ENCODE results near the gene SARM1. TPM values are rescaled to one million over a fixed set of nuclear protein-coding genes. Genes with fewer than 3 reads are reported as not detected.

Gene SARM1
- total RNA-seq, 6 donors from 2014 or later, result 10.3 to 33.5 (median 13.9) TPM

GRCh38 chr17:28385406-28385805 lies 13.9 kb downstream of the SARM1 start:
- peaks cover 15 to 39% (median 31%) of the 10 kb centered on the region in 4 donors for H3K4me1 ChIP-seq
- no peaks in the 10 kb centered on the region for H3K9me3 ChIP-seq
- H3K27ac ChIP-seq, result peak overlapping the region in 2 of 4 donors; percentile 73 to 75
- TF ChIP-seq CTCF (IDR thresholded peaks at IDR 0.05), result no peak
- TF ChIP-seq EP300 (IDR thresholded peaks at IDR 0.05), result no peak
- peaks cover 7 to 27% (median 16%) of the 10 kb centered on the region in 4 donors for H3K36me3 ChIP-seq
- ATAC-seq (ENCODE audit: low FRiP score in 2 of 2) (no peak), DNase-seq (no peak)
- H3K27me3 ChIP-seq, result no peaks in the 10 kb centered on the region
- 63 to 77% methylated on average over 8 of the region's 8 CpGs for WGBS, 2 donors
- peak overlapping the region in 3 of 4 donors; percentile 57 to 71 (median 64) for H3K4me3 ChIP-seq

- Histone ChIP-seq H3K27ac (no peak overlapping the region), H3K9me3 (no peaks in the 10 kb centered on the region), H3K4me3 (no peak overlapping the region), H3K4me1 (peaks cover 5 to 30% (median 22%) of the 10 kb centered on the region in 4 donors), H3K27me3 (no peaks in the 10 kb centered on the region), H3K36me3 (peaks cover 7 to 37% (median 20%) of the 10 kb centered on the region in 4 donors)
- DNase-seq (no peak), ATAC-seq (ENCODE audit: low FRiP score in 2 of 2) (no peak)
- no peak for TF ChIP-seq EP300 (IDR thresholded peaks at IDR 0.05)
- no peak for TF ChIP-seq CTCF (IDR thresholded peaks at IDR 0.05)
- TF ChIP-seq POLR2AphosphoS5 (IDR thresholded peaks at IDR 0.05), result no peak
- TF ChIP-seq POLR2A (IDR thresholded peaks at IDR 0.05), result no peak
These were observed 14.9 kb downstream of the SARM1 start for GRCh38 chr17:28386391-28386790.

GRCh38 chr17:28388106-28388505 lies 16.6 kb downstream of the SARM1 start:
- H3K4me1 ChIP-seq, result peaks cover 3 to 23% (median 18%) of the 10 kb centered on the region in 4 donors
- ATAC-seq (ENCODE audit: low FRiP score in 2 of 2) (no peak), DNase-seq (peak in 1 of 2 donors; percentile 58)
- no peaks in the 10 kb centered on the region for H3K9me3 ChIP-seq
- peaks cover 7 to 47% (median 29%) of the 10 kb centered on the region in 4 donors for H3K36me3 ChIP-seq
- no peak overlapping the region for H3K4me3 ChIP-seq
- WGBS, 2 donors, result 96 to 98% methylated on average over 8 to 11 of the region's 11 CpGs
- H3K27me3 ChIP-seq, result no peaks in the 10 kb centered on the region
- TF ChIP-seq POLR2A (IDR thresholded peaks at IDR 0.05) (no peak), CTCF (IDR thresholded peaks at IDR 0.05) (no peak), POLR2AphosphoS5 (IDR thresholded peaks at IDR 0.05) (no peak)
- no peak overlapping the region for H3K27ac ChIP-seq

- H3K4me1 ChIP-seq, result peaks cover 2 to 12% (median 6%) of the 10 kb centered on the region in 4 donors
- no peak for TF ChIP-seq EP300 (IDR thresholded peaks at IDR 0.05)
- no peak for TF ChIP-seq POLR2A (IDR thresholded peaks at IDR 0.05)
- no peak for TF ChIP-seq POLR2AphosphoS5 (IDR thresholded peaks at IDR 0.05)
- no peak for TF ChIP-seq CTCF (IDR thresholded peaks at IDR 0.05)
- no peaks in the 10 kb centered on the region for H3K27me3 ChIP-seq
- H3K27ac ChIP-seq, result no peak overlapping the region
- no peak overlapping the region for H3K4me3 ChIP-seq
- no peaks in the 10 kb centered on the region for H3K9me3 ChIP-seq
- 77 to 95% methylated on average over 1 of the region's 1 CpG for WGBS, 2 donors
- no peak for DNase-seq
- ATAC-seq (ENCODE audit: low FRiP score in 2 of 2), result no peak
- H3K36me3 ChIP-seq, result peaks cover 7 to 63% (median 29%) of the 10 kb centered on the region in 4 donors
These were observed 18.6 kb downstream of the SARM1 start for GRCh38 chr17:28390141-28390540.

- Histone ChIP-seq H3K27me3 (no peaks in the 10 kb centered on the region), H3K36me3 (peaks cover 7 to 67% (median 31%) of the 10 kb centered on the region in 4 donors), H3K4me1 (peaks cover 0 to 8% (median 2%) of the 10 kb centered on the region in 4 donors), H3K27ac (no peak overlapping the region), H3K4me3 (no peak overlapping the region), H3K9me3 (no peaks in the 10 kb centered on the region)
- 96 to 98% methylated on average over 2 of the region's 2 CpGs for whole genome bisulfite sequencing, 2 donors
- DNase-seq (no peak), ATAC-seq (ENCODE audit: low FRiP score in 2 of 2) (no peak)
- TF ChIP-seq POLR2A (IDR thresholded peaks at IDR 0.05) (no peak), POLR2AphosphoS5 (IDR thresholded peaks at IDR 0.05) (no peak), EP300 (IDR thresholded peaks at IDR 0.05) (no peak)
These were observed 19.1 kb downstream of the SARM1 start for GRCh38 chr17:28390563-28390962.
